HG03064 (cell line): Measurements from ENCODE around the gene DTNB.
"Not testable (repeated sequence)": the region's sequence is repeated elsewhere in the genome, so short reads cannot be mapped to it uniquely, and the experiment has no call there.

Experiments used
- ATAC-seq: cut with Tn5 transposase; IDR thresholded peaks from one replicate; pipeline ENCODE4 v1.9.1; 2021; ENCODE audit warnings: low read depth; ENCODE audit not compliant: unreplicated experiment

DTNB gene

DNA sequence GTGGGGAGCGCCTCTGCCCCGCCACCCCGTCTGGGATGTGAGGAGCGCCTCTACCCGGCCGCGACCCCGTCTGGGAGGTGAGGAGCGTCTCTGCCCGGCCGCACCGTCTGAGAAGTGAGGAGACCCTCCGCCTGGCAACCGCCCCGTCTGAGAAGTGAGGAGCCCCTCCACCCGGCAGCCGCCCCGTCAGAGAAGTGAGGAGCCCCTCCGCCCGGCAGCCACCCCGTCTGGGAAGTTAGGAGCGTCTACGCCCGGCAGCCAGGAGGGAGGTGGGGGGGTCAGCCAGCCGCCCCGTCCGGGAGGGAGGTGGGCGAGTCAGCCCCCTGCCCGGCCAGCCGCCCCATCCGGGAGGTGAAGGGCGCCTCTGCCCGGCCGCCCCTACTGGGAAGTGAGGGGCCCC lies 39.6 kb downstream of the DTNB start:
- ATAC-seq: not testable (repeated sequence)

DNA sequence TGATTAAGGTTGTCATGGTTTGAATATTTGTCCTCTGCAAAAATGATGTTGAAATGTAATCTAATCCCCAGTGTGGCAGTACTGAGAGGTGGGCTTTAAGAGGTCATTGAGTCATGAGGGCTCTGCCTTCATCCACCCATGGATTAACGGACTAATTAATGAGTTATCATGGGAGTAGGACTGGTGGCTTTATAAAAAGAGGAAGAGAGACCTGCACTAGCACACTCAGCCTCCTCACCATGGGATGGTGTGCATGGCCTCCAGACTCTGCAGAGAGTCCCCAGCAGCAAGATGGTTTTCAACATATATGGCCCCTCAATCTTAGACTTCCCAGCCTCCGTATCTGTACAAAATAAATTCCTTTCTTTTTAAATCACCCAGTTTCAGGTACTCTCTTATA lies 41.0 kb downstream of the DTNB start:
- ATAC-seq: no peak

DNA sequence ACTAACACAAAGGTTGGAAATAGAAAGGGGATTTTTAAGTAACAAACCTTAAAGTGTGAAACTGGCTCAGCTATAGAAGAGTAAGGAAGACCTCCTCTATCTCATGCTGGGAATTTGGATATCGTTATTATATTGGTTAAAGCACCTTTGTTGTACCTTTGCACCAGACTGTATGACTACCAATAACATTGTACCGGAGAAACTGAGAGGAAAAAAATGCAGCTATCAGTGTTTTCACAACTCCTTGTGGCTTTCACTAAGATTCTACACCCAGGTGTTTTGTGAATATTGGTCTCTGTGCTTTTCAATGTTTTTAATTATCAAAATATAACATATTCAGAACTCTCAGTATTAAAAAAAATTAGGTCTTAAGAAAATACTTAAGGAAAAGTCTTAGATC lies 48.7 kb downstream of the DTNB start:
- ATAC-seq: no peak

DNA sequence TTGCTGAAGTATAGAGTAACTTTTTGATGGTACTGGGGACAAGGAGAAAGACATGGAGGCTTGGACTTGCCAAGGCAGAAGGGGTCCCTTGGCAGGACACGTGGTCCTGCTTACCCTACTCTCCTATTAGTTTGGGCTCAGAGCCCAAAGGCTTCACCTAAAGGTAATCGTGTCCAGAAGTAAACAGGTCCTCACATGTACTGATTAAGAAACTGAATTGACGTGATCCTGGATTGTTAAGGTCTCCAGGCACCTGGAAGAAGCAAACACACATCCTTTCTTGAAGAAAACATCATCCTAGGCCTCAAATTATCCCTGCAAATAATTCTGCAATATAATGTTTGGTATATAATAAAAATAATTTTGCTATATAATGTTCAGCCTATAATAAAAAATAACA lies 50.0 kb downstream of the DTNB start:
- no peak for ATAC-seq

DNA sequence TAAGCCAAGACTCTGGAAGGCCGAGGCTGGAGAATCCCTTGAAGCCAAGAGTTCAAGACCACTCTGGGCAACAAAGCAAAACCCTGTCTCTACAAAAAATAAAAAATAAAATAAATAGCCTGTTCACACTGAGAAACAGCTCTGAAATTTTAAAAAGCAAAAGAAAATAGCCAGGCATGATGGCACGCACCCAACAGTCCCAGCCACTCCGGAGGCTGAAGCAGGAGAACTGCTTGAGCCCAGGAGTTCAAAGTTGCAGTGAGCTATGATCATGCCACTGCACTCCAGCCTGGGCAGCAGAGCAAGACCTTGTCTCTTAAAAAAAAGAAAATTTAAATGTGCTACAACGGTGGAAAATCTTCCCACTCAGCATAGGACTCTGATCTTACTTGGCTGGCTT lies 52.7 kb downstream of the DTNB start:
- ATAC-seq: no peak

DNA sequence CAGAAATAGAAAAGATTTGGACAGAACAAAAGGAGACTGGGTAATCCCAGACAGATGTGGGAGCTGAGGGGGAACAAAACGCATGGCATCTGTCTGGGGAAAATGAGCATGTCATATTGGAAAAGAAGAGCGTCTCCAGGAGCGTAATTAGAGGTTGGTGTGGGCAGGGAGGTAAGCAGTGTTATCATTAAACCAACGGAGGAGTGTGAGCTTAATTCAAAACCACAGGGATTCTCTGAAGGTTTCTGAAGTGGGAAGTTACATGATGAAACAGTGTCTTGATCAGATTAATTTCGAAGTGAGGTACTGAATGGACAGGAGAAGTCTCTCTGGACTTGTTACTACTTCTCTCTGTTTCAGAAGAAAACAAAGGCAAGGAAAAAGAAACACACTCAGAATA lies 53.3 kb downstream of the DTNB start:
- ATAC-seq: no peak

DNA sequence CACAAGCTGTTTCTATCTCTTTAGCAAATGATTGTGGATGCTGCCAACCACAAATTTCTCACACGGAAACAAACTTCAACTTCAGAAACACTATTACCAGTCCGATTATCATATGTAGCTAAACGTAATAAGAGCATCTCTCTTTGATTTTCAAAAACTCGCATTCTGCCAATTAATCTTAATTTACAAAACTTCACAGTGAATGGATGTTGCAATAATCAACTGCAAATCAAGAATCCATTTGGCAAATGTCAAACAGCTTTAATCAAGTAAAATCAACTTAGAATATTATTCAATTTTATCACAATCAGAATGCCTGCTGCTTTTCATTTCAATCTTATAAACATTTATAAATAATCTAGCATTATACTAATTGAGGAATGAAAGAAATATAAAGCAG lies 54.2 kb downstream of the DTNB start:
- no peak for ATAC-seq

DNA sequence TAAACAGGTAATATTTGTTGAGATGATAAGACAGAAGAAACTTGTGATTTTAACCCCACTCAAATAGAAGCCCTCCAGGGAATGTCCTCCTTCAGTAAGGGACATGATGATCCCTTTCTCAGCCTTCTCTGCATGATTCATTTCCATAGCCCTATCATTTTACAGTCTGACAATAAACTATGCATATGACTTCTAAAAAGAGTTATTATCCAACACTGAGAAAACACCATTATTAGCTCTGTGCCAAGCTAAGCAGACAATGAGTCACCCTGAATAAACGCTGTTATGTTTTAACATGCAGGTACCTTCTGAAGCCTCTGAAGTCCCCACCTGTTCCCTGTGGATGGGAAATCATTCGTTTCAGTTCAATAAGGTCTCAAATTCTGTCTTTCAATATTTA lies 54.7 kb downstream of the DTNB start:
- no peak for ATAC-seq

DNA sequence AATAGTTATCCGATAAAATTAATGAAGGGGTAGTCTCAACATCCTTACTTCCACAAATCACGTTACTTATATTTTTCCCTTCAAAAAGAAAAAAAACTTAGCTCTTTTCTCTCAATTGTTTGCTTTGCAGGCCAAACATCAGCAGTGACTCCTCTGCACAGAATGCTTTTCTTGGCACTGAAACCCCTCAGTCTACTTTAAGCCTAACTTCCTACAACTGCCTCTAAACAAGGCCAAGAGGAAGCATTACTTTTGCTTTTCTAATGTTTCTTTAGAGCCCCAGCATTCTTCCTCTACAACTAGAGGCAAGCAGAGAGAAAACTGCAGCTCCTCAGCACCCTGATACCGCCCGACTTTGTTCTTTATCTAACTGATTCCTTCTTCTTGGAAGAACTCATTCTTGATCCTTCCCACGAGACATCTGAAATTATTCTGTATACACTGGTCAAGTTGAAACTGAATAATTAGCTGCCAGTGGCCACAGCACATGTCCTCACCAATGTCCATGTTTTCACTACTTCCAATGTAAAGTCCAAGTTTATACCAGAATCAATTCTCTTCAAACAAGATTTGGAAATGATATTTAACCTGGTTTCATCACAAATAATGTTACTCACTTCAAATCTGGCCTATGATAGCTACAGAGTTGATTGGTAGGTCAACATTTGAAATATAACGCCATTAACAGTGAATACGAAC lies 55.3 kb downstream of the DTNB start:
- ATAC-seq: no peak

DNA sequence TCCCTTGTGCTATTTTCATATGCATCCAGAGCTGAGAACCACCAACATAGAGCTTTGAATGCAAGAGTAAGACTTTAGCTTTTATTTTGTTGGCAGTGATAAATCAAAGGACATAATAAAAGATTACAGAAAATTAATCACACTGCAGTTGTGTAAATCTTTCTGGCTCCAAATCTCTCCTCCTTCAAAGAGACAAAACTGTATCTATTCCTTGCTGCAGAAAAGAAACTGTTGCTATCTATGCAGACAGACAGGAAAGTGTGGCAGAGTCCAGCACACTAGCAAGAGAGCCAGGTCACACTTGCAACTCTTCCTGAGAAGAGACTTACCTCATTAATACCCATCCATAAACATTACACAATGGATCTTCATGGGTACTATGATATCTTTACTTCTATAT lies 57.5 kb downstream of the DTNB start:
- no peak for ATAC-seq

DNA sequence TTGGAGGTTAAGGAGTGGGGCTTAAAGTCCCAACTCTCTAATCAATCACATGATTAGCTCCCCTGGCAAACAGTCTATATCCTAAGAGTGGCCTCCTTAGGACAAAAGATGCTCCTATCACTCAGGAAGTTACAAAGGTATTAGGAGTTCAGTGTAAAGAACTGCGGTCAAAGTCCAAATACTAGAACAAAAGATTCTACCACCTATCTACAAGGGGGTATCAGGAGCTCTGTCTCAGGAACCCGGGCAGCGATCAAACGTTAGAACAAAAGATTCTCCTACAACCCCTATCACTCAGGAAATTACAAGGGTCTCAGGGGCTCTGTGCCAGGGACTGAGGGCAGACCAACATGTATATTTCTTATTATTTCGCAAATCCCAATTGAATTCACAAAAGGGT lies 58.0 kb downstream of the DTNB start:
- no peak for ATAC-seq

DNA sequence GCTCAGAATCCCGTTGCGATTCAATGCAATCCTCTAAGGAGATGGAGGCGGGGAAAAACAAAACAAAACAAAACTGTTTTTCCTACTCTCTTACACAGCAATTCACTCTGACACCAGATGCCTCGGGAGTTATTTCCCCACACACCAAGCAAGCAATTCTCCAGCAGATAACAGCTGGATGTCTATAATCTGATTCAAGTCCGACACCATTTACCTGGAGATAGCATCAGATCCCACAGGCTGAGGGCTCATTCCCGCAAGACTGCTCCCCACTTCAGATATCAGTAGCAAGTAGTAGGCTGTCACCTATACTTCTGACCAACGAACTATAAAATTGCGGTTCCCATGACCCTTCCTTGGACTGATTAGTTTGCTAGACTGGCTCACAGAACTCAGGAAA lies 58.7 kb downstream of the DTNB start:
- ATAC-seq: no peak

DNA sequence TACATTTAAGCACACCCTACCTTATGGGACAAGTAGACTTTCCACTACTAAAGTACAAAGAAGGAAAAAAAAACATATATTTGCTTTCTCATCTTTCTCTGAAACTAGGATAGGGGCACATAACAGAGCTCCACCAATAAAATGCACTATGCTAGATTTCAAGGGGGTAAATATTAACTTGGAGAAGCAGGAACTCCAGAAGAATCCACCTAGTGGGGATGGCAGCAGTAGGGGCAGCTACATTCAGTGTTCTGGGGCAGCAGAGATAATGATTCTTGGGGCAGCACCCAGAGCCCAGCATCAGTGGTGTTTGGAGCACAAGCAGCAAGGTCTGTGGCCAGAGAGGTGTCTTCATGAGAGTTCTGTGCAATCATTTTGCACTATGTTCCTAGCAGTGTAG lies 64.7 kb downstream of the DTNB start:
- ATAC-seq: no peak

DNA sequence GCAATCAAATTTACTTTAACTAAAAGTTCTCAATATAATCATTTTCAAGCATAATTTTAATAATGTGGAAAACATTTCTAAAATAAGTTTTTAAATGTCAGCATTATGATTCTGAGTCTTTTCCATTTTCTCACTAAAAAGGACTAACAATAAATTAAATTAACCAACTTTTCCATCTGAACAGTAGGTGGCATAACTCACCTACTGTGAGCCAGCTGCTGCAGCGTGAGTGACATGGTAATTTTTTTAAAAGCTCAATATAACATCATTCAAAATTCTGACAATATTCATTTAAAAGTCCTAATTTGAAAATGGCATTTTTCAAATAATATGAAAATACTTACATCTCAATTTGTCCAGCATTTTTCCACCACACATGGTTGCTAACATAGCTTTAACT lies 66.5 kb downstream of the DTNB start:
- no peak for ATAC-seq

DNA sequence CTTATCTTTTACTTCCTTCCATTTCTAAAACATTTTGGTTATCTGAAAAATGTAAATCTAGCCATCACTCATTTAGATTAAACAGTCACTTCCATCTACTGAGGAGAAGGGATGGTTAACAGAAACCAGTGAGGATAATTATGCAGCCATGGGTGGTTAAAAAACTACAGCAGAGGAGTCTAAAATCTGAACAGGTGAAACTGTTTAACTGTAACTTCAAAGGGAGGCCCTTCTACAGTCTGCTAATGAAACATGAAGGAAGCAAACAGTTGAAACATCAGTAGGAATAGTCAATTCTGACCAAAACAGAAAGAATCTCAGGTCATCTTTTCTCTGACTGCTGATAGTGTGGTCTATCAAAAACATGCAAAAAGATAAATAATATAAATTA lies 71.0 kb downstream of the DTNB start:
- ATAC-seq: no peak

DNA sequence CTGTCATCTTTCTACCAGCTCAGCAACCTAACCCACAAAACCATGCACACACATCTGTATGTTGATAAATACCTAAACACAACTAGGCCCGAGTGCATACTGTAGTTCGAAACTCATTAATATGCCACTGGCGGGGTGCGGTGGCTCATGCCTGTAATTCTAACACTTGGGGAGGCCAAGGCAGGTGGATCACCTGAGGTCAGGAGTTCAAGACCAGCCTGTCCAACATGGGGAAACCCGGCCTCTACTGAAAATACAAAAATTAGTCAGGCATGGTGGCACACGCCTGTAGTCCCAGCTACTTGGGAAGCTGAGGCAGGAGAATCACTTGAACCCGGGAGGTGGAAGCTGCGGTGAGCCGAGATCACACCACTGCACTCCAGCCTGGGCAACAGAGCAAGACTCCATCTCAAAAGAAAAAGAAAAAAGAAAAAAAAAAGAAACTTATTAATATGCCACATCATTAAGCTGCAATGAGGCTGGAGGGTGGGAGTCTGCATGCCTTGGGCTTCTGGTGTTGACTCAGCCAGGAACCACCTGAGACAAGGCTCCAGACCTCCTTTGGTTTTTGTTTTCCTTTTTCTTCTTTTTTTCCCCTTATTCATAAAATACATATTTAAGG lies 71.6 kb downstream of the DTNB start:
- not testable (repeated sequence) for ATAC-seq

DNA sequence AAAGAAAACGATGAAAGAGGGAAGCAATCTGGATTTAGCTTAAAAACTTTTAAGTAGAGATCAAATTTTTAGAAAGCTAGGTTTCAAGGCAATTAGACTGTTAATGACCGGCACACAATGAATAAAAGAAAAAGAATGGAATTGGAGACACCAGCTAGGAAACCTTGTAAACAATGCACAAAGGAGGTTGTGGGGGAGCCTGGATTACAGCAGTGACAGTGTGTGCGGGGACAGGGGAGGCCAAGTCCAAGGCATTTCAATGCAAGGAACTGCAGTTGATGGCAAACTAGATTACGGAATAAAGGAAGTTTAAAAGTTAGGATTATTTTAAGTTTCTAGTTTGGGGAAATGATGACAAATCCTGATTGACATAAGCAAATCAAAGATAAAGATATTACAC lies 74.5 kb downstream of the DTNB start:
- no peak for ATAC-seq

DNA sequence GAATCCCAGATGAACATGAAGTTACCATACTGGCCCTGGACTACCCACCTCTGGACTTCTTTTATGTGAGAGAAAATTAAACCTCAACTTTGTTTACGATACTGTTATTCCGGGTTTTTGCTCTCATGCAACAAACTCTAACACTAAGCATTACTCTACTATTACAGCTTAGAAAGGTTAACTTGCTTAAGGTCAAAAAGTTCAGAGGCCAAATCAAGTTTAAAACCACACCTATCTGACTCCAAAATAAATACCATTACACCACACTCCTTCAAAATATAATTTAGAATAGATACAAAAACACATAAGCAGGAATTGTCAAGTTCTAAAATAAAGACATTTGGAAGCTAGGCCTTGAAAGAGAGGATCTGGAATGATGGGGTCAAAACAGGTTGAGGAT lies 75.0 kb downstream of the DTNB start:
- ATAC-seq: no peak

DNA sequence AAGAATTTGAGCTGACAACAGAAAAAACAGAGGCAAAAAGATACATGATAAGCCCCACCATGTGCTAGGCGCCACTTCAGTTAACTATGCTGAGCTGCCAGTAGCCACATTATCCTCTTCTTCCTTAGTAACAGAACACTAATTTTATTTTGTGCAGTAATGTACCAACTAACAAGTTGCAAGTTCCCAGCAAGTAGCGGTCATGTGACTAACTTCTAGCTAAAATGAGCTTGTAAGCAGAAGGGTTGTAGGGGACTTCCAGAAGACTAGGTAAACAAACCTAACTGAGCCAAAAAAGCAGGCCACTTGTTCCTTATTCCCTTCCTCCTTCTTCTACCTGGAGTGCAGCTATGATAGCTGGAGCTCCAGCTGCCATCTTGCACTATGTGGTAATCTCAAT lies 75.5 kb downstream of the DTNB start:
- no peak for ATAC-seq

DNA sequence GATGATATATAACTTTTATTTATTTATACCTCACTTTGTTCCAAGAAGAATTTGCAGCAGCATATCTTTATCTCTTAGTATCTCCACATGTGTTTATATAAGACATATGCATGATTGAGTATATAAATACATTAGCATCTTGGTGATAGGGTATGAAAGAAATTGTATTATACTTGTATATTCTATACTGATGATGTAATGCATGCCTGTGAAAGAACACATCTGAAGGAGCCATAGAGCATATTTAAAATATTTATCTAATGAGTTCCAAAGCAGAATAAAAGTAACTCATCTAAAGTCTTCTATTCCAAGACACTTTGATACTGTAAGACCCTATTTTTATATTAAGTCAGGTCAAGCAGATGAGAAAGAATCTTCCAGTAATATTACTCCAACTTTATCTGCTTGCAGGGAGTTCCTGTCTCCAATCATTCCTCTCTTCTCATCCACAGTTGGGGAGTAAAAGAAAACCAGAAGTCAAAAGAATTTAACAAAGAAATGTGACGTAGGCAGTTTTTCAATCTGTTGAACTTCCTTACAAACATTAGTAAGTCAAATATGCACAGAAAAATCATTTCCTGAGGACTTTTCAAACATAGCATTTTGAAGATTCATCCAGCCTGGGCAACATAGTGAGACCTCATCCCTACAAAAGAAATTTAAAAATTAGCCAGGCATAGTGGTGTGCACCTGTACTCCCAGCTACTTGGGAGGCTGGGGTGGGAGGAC lies 76.7 kb downstream of the DTNB start:
- ATAC-seq: no peak

DNA sequence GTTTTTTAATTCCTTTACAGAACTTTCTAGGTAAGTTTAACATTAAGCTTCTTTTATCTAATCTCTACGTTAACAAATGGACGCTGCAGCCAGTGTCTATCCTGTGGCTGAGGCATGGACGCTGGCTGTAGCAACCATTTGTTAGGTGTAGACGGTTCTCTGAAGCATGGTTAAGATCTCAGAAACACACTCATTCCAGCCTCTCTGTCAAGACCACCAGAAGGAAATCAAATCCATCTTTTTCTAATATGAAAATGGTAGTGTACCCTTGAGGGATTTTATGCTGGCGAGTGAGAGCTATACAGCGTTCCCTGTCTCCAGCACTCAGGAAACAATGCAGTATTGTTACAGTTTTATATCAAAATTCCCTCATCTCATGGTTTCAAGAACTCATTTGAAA lies 78.0 kb downstream of the DTNB start:
- ATAC-seq: no peak

DNA sequence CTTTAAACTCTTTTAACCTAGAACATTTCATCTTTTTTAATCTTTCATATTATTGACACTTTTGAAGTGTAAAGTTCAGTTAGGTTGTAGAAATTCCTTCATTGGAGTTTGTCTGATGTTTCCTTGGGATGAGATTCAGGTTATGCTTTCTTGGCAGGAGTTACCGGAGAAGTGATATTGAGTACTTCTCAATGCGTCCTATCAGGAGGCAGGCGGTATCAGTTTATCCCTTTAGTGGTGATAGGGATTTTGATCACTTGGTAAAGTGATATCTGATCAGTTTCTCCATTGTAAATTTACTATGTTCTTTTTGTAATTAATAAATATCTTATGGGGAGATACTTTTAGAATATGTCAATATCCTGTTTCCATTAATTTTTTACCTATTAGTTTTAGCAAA lies 78.4 kb downstream of the DTNB start:
- ATAC-seq: no peak
